Activated CD8-positive, alpha-beta memory T cell treated with anti-CD3 and anti-CD28 coated beads, Interleukin-2, amount 50 U/mL, for 24 hours (primary cell): ENCODE results near the gene VAV3.

Experiments
- DNase-seq: peaks from one replicate; pipeline ENCODE4 v3.0.0-alpha.2; 2020; ENCODE audit errors: extremely low read depth

VAV3 gene

DNA sequence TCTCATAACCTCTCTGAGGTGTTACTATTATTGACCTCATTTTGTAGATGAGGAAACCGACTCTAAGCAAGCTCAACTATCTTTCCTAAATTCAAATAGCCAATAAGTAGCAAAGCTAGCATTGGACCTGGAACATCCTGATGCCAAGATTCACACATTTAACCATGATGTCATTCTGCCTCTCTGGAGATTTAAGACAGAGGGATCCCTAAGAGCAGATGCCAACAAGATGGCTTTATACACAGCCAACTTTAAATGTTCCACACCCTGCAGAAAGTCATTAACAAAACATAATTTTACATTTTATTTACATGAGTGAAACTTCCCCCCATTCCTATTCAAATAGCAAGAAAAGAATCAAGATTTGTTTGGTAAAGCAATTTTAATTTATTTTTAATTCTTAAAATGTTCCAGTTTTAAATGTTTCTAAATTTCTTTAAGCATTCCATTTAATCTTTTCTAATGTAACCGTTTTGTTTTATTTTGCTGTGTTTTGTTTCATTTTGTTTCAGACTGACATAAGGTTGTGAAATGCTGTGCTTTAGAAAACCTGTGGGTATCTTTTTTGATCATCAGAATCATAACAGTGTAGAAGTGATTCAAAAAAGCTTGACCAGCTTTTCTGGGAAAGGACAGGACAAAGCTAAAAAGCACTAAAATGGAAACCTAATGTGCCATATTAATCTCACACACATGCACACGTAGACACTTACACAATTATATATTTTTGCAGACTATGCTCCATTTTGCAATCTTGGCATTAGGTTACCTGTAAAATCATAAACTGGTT lies 7.6 kb upstream of the VAV3 start:
- DNase-seq = no peak

DNA sequence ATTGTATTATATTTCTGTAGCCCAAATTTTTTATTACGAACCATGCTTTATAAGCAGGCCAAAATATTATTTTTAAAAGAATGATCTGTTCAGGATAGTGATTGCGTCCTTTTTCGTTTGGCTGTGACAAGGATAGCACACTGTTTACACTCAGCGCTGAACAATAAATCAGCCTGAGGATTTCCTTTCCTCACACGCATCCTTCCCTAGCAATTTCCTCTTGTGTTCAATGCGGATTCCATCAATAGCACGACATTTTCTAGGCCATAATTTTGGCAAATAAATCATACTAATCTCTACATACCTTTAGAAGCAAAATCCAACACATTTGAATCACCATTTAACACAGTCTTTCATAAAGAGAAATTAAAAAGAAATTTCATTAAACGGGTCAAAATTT lies 1.6 kb upstream of the VAV3 start:
- no peak for DNase-seq

DNA sequence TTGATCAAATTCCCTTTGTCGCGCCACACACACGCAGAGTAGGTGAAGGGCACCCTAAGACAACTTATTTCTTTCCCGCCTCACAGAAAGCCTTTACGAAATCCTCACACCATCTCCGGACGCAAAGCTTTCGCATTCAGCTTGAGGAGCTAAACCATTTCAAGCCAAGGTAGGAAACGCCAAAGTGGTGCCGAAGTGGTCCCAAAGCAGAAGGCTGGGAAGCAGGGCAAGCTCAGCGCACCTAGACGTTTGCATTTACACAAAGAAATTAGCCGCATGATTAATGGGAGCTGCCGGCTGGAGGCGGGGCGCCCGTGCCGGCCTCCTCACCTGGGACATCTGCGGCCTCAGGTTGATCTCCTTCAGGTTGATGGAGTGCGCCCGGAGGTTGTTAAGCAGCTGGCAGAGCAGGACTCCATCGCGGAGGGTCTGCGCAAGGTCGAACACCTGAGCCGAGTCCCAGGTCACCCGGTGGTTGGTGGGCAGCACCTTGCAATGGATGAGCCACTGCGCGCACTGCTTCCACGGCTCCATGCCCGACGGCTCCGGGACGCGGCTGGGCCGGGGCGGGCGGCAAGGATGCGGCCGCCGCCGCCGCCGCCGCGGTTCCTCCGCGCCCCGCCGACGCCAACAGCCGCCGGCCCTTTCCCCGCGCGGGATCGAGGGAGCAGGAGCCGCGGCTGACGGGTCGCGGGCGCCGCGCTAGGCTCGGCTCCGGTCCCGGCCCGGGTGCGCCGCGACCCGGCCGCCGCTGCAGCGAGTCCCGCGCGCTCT lies 457 bp downstream of the VAV3 start:
- DNase-seq = no peak

DNA sequence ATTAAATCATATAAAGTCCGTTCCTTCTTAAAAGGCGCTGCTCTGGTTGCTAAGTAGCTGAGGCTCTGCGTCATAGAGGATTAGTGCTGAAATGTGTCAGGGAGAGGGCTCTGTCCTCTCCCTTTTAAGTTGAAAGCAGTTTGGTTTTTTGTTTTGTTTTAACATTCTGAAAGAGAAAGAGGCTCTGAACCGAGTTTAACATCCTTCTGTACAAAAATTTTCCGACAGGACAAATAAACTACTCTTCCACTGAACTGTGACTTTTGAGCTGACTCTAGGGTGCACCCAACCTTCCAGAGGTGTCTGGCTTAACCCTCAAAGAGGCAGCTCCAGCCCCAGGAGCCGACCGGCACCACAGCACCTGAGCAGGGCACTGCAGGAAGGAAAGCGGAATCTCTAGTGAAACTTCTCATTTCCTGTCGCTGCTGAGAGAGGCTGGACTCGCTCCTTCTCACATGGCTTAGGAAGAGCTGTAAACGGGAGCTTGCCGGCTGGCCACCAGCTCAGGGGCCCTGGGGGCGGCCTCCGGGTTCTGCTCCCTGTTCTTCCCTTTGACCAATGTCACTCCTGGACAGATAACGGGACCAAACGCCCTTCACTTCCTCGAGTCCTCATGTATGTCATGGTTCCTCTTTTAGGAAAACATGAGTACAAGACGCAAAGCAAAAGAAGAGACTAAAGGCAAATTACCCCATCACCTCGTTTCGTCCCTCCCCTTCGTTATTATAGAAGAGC lies 1.2 kb downstream of the VAV3 start:
- DNase-seq = no peak

DNA sequence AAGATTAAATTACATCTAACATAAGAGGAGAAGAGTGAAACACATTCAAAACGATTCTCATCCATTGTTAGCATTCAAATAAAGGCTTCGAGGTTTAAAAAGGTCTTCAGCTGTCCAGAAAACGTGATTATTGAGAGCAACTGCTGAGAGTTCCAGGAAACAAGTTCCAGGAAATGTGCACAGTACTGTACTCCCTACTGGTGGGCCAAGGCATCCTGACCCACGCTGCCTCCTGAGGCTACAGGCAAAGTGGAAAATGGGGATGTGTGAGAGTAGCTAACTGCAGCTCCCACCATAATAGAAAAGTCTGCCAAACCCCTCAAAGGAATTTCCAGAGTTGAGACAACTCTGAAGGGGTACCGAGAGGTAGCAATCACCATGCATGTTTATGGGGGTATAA lies 2.0 kb downstream of the VAV3 start:
- no peak for DNase-seq

DNA sequence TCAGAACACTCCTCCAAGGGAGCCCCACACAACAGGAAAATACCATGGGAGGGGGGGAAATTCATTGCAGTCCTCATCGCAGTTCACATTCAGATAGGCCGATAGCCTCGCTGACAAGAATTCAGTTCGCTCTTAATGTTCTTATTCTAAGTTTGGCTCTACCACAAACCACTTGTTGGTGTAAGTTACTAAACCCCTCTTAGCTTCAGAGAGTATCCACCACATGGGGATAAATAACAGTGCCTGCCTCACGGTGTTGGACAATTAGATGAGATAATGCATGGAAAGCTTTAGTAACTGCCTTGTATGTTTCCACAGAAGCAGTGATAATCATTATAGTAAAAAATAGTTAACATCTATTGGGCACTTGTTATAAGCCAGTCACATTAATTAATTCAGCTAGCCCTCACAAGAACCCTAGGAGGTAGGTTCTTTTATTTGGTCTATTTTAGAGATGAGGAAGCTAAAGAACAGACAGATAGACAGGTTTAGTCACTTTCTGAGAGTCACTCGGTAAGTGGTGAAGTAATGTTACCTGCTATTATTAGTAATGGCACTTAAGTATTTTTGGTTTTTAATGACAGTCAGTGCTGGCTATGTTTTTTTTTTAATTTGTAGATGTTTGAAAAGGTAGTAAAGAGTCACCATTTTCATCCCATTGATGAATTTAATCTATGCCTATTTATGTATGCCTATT lies 10.1 kb downstream of the VAV3 start:
- DNase-seq = no peak

DNA sequence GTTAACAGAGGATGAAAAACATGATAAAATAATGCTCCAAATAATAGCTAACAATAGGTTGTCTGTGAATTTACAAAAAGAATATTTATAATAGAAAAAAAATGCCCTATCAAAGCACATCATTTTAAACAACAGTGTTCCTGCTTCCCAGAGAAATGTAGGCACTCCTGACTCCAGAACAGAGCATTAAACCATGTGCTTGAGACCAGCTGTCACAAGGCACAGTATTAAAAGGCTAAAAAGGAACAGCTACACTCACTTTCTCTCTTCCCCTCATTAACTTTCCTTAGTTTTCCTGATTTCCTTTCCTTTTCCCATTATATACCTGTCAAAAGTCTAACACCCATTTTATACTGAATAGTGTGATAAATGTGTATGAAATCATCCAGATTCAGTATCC lies 10.9 kb downstream of the VAV3 start:
- DNase-seq = no peak

DNA sequence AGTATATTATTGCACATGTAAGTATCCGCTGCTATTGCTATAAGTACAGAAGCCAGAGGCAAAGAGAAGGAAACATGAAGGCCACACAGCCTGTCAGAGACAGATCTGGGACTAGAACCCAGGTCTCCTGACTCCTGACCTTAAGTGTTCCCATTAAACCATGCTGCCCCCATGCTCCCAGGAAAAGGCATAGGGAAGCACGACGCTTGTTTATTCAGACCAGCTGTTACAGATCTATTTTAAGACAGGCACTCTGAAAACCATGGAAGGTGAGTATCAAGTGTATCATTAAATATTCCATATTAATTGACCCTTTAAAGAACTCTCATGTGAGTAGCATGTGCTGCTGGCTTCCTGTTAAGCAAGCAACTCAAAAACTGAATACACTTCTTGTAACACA lies 11.4 kb downstream of the VAV3 start:
- no peak for DNase-seq

DNA sequence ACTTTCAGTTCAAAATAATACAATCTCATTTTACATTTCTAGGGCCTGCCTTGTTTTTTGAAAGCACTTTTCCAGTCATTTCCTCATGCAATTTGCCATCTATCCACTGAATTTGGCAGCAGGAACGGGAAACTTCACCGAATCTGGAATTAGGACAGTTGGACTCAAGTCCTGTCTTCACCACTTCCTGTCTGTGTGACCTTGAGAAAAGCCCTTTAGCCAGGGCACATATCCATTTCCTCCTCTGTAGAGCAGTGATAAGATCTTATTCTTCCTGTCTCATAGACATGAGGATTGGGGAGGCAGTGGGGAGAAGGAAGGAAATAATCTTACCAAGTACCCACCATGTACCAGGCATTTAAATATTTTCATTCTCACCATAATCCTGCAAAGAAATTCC lies 12.0 kb downstream of the VAV3 start:
- no peak for DNase-seq

DNA sequence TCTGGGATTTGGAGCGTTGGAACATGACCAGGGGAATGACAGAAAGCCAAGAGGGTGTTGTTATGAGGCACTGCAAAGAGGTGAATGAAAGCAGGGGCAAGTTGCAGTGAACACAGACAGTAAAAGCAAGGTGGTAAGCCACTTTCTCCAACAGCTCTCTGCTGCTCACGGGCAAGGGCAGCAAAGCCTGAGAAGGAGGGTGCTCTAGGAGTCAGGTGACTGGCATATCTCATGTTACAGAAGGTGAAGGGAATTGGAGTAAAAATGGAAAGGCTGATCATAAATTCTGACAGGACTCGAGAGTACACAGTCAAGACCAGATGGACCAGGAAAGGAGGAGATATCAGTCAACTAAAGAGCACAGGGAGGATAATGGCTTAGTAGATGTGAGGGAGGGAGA lies 14.5 kb downstream of the VAV3 start:
- DNase-seq = no peak

DNA sequence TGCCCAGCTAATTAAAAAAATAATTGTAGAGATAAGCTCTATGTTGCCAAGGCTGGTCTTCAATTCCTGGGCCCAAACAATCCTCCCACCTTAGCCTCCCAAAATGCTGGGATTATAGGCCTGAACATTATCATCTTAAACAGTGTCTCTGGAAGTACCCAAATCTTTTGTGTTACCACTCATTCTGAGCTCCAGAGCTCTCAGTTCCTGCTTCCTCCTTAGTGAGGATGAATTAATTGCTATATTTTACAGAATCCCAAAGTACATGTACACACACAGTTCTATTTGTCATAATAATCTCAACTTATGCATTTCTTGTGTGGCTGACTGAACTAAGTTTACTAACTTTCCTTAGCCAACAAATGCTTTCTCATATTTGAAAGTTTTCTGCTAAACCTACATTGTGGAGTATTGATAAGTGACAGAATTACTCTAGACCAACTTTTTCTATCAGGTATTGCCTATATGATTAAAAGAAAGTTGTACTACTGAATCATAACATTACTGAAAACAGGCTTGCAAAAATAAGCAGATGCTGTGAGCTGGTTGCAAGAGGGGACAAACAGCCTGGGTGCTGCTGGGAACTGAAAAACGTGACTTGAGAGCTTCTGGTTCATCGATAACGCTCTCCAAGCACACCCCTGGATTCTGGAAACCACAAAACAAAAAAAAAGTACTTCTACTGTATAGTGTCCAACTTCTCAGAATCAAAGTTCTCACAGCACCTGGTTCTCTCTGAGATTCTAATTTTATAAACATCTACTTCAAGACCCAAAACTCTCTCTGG lies 15.3 kb downstream of the VAV3 start:
- DNase-seq = no peak

DNA sequence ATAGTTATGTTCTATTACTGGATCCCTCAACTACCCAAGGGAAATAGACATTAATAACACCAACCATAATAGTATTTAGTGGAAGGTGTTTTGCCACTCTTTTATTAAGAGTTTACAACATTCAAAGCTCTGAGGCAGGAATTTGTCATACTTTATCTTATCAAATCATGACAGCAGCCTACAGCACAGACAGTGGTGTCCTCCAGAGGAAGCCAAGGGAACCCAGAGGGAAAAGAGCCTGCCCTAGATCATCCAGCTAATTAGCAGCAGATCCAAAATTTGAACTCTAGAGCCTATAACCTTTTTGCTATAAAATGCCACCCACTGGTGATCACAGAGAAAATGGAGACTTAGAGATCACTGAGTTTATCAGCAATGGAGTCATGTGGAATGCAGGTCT lies 18.2 kb downstream of the VAV3 start:
- DNase-seq = no peak

DNA sequence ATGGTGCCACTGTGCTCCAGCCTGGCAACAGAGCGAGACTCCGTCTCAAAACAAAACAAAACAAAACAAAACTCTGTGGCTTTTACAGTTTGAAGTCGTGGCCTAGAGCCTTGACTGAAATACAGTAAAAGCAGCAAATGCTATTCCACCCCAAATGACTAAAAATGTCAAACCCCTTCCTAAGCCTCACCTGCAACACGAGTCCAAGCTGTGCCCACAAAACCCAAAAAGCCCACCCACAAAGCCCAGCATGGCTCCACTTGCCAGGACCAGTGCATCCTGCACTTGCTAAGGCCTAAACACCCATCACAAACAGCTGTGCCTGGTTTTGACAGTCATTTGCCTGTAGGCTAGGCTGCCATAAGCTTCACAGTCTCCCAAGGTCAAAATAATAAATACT lies 21.3 kb downstream of the VAV3 start:
- no peak for DNase-seq

DNA sequence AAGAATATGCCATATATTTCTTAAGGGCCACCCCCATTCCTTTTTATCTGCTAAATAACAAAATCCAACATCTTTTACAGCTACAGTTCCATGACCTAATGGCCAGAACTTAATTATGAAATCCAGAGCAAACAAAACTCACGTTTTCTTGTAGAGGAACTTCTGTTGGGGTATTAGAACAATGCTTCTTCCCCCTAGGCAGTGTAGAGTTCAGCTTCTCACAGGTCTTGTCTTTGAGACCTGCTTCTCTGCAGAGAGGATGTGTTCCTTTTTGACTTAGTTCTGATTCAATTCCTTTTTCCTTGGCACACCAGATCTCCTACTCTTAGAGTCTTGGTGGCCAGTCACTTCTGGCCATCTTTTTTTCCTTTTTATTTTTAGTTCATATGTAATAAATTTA lies 22.2 kb downstream of the VAV3 start:
- DNase-seq = no peak

DNA sequence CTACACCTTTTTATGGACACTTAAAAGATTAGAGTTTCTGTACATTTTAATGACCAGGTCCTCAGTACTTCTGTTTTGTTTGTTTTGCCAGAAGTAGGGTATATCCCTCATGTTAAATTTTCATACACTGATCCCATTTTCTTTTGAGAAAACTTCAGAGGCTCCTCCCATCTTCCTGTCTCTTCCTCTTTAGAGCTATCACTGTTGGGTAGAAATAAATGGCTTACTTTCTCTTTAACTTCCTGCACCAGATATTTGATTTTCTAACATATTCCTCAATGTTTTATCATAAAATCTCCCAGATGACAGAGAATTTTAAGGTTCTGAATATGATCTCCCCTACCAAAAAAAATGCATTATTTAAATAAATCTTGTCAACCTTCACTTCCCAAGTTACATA lies 23.4 kb downstream of the VAV3 start:
- DNase-seq = no peak

DNA sequence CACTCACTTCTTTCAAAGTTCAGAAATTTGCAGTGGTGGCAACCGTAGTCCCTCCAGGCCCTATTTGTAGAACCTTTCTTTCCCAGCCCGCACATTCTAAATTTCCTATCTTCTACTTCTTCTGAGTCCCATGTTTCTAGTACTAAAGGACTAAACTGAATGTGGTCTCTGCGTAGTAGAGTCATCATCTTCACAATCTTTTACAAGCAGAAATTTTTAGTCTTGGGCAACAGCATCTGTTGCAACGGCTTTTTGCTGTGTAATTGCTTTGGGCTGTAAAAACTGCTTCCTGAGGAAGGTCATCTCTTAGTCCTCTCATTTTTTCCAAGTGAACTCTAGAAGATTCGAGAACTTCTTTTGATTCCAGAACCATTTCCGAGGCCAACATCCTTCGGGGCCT lies 23.9 kb downstream of the VAV3 start:
- no peak for DNase-seq

DNA sequence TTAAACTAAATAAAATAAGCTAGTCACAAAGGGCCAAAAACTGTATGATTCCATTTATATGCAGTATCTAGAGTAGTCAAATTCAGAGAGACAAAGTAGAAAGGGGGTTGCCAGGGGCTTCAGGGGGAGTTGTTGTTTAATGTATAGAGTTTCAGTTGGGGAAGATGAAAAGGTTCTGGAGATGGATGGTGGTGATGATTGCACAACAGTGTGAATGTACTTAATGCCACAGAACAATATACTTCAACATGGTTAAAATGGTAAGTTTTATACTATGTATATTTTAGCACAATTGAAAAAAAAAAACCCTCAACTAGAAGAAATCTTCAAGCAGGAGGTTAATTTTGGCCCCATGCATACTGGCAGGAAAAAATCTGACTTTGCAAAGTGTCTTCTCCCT lies 24.3 kb downstream of the VAV3 start:
- DNase-seq = no peak

DNA sequence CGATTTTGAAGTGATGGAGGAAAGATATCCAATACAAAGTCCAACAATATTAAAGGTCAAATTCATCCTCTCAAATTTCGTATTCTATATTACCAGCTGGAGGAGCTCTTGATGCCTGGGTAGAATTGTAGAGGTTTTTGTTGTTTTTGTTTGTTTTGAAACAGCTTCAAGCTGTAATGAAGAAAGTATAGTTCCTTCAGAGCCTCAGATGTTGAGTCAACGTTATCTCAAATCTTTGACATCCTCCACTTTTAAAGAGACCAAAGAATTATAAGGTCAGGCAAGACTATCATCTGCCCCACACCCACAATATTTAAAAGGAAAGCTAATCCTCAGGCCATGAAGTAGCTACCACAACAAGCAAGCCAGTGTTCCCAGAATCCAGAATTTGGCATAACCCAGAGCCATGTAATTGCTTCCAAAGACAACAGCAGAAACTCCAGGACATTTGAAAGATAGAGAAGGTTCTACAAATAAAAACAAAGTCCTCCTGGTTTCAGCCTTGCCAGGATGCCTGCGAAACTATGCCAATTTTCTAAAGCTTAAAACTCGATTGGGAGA lies 24.9 kb downstream of the VAV3 start:
- no peak for DNase-seq

DNA sequence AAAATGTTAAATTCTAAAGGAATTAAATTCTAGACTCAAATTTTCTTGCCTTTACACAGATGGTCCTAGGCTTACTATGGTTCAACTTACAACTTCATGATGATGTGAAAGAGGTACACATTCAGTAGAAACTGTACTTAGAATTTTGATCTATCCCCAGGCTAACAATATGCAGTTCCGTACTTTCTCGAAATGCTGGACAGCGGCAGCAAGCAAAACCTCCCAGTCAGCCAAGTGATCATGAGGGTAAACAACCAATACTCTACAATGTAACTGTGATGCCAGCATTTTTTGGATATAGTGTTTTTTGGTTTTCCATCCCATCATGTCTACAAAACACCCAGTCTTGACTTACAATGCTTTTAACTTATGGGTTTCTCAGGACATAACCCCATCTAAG lies 25.7 kb downstream of the VAV3 start:
- DNase-seq = no peak

DNA sequence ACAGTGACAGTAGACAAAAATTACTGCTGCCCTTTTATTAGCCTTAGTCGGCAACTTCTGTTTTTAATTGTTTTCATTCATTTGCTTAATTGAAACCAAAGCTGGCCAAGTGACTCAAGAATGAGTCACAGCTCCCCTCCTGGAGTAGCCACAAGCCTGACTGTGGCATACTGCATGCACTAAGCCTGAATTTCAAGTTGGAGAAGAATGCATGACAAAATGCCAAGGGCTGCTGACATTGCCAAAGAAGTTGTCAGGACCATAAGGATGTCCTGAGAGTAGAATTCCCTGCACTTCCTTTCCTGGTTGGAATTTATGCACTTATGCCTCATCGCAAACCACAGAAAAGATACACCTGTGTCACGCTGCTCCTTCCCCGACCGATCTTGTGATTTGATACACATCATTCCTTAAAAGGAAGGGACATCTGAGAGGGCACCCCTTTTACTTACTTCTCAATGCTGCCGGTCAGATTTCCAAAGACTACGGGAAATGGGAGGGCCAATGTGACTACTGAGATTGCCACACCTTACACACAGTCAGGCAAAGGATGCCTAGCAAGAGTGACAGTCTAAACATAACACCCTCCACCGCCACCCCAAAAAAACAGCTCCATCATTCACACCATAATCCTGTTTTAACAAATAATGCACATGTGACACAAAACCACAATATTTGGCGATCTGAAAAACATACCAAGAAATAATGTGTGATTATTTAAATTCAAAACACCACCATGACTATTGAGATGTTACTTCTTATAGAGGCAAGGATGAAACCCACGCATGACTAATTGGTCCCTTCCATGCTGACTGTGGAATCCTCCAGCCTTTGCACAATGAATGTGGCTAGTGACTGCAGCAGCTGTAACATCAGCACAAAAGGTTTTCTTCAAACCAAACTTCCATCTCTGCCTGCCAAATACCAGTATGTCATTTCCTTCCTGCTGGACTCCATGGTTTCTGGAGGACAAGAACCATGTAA lies 28.2 kb downstream of the VAV3 start:
- DNase-seq = peak; percentile 39
